ENCODE data around the gene MACROD2.

MACROD2 gene

GRCh38 chr20:15618110-15618509, 1622.8 kb downstream of the MACROD2 start:
- in situ Hi-C loops (cut with HindIII; ENCODE audit: low pct_unique_long_range_greater_than_20kb, low sequenced_read_pairs), result no loop called here
- no peak for DNase-seq (ENCODE audit: low read depth in 1 of 2, low spot score in 1 of 2)
- TF ChIP-seq JUND (IDR thresholded peaks at IDR 0.05; ENCODE audit: low read depth), result no peak

GRCh38 chr20:15618912-15619311, 1623.6 kb downstream of the MACROD2 start:
- TF ChIP-seq JUND (IDR thresholded peaks at IDR 0.05; ENCODE audit: low read depth), result no peak
- in situ Hi-C loops (cut with HindIII; ENCODE audit: low pct_unique_long_range_greater_than_20kb, low sequenced_read_pairs), result no loop called here
- no peak for DNase-seq (ENCODE audit: low read depth in 1 of 2, low spot score in 1 of 2)

GRCh38 chr20:15619341-15619740, 1624.0 kb downstream of the MACROD2 start:
- in situ Hi-C loops (cut with HindIII; ENCODE audit: low pct_unique_long_range_greater_than_20kb, low sequenced_read_pairs), result no loop called here
- no peak for DNase-seq (ENCODE audit: low read depth in 1 of 2, low spot score in 1 of 2)

GRCh38 chr20:15619816-15620215, 1624.5 kb downstream of the MACROD2 start:
- no peak for TF ChIP-seq JUND (IDR thresholded peaks at IDR 0.05; ENCODE audit: low read depth)
- in situ Hi-C loops (cut with HindIII; ENCODE audit: low pct_unique_long_range_greater_than_20kb, low sequenced_read_pairs), result no loop called here
- no peak for DNase-seq (ENCODE audit: low read depth in 1 of 2, low spot score in 1 of 2)

More at GRCh38 chr20:15619341-15619740, 1624.0 kb downstream of the MACROD2 start:
- TF ChIP-seq JUND (IDR thresholded peaks at IDR 0.05; ENCODE audit: low read depth), result no peak

- no peak for DNase-seq (ENCODE audit: low read depth in 1 of 2, low spot score in 1 of 2)
- TF ChIP-seq JUND (IDR thresholded peaks at IDR 0.05; ENCODE audit: low read depth), result no peak
- in situ Hi-C loops (cut with HindIII; ENCODE audit: low pct_unique_long_range_greater_than_20kb, low sequenced_read_pairs), result no loop called here
Observed at GRCh38 chr20:15622368-15622767, 1627.1 kb downstream of the MACROD2 start.

- no peak for DNase-seq (ENCODE audit: low read depth in 1 of 2, low spot score in 1 of 2)
- TF ChIP-seq JUND (IDR thresholded peaks at IDR 0.05; ENCODE audit: low read depth), result no peak
- in situ Hi-C loops (cut with HindIII; ENCODE audit: low pct_unique_long_range_greater_than_20kb, low sequenced_read_pairs), result no loop called here
Observed at GRCh38 chr20:15623215-15623614, 1627.9 kb downstream of the MACROD2 start.

- in situ Hi-C loops (cut with HindIII; ENCODE audit: low pct_unique_long_range_greater_than_20kb, low sequenced_read_pairs), result no loop called here
- no peak for TF ChIP-seq JUND (IDR thresholded peaks at IDR 0.05; ENCODE audit: low read depth)
- DNase-seq (ENCODE audit: low read depth in 1 of 2, low spot score in 1 of 2), result no peak
Observed at GRCh38 chr20:15625981-15626380, 1630.7 kb downstream of the MACROD2 start.

GRCh38 chr20:15627089-15627488, 1631.8 kb downstream of the MACROD2 start:
- TF ChIP-seq JUND (IDR thresholded peaks at IDR 0.05; ENCODE audit: low read depth), result no peak
- in situ Hi-C loops (cut with HindIII; ENCODE audit: low pct_unique_long_range_greater_than_20kb, low sequenced_read_pairs), result no loop called here
- no peak for DNase-seq (ENCODE audit: low read depth in 1 of 2, low spot score in 1 of 2)

- in situ Hi-C loops (cut with HindIII; ENCODE audit: low pct_unique_long_range_greater_than_20kb, low sequenced_read_pairs), result no loop called here
- no peak for DNase-seq (ENCODE audit: low read depth in 1 of 2, low spot score in 1 of 2)
- no peak for TF ChIP-seq JUND (IDR thresholded peaks at IDR 0.05; ENCODE audit: low read depth)
Observed at GRCh38 chr20:15627501-15627903, 1632.2 kb downstream of the MACROD2 start.

- DNase-seq (ENCODE audit: low read depth in 1 of 2, low spot score in 1 of 2), result no peak
- TF ChIP-seq JUND (IDR thresholded peaks at IDR 0.05; ENCODE audit: low read depth), result no peak
- in situ Hi-C loops (cut with HindIII; ENCODE audit: low pct_unique_long_range_greater_than_20kb, low sequenced_read_pairs), result no loop called here
Observed at GRCh38 chr20:15628851-15629353, 1633.6 kb downstream of the MACROD2 start.

GRCh38 chr20:15630360-15630759, 1635.0 kb downstream of the MACROD2 start:
- no peak for DNase-seq (ENCODE audit: low read depth in 1 of 2, low spot score in 1 of 2)
- no peak for TF ChIP-seq JUND (IDR thresholded peaks at IDR 0.05; ENCODE audit: low read depth)
- in situ Hi-C loops (cut with HindIII; ENCODE audit: low pct_unique_long_range_greater_than_20kb, low sequenced_read_pairs), result no loop called here

- in situ Hi-C loops (cut with HindIII; ENCODE audit: low pct_unique_long_range_greater_than_20kb, low sequenced_read_pairs), result no loop called here
- TF ChIP-seq JUND (IDR thresholded peaks at IDR 0.05; ENCODE audit: low read depth), result no peak
- DNase-seq (ENCODE audit: low read depth in 1 of 2, low spot score in 1 of 2), result no peak
Observed at GRCh38 chr20:15632680-15633079, 1637.4 kb downstream of the MACROD2 start.

- in situ Hi-C loops (cut with HindIII; ENCODE audit: low pct_unique_long_range_greater_than_20kb, low sequenced_read_pairs), result no loop called here
- TF ChIP-seq JUND (IDR thresholded peaks at IDR 0.05; ENCODE audit: low read depth), result no peak
- DNase-seq (ENCODE audit: low read depth in 1 of 2, low spot score in 1 of 2), result no peak
Observed at GRCh38 chr20:15634102-15634501, 1638.8 kb downstream of the MACROD2 start.

GRCh38 chr20:15637546-15637945, 1642.2 kb downstream of the MACROD2 start:
- TF ChIP-seq JUND (IDR thresholded peaks at IDR 0.05; ENCODE audit: low read depth), result no peak
- in situ Hi-C loops (cut with HindIII; ENCODE audit: low pct_unique_long_range_greater_than_20kb, low sequenced_read_pairs), result no loop called here
- no peak for DNase-seq (ENCODE audit: low read depth in 1 of 2, low spot score in 1 of 2)

Measured in T47D (cell line).